ENCODE measurements around the gene PLAAT3.

PLAAT3 gene

DNA sequence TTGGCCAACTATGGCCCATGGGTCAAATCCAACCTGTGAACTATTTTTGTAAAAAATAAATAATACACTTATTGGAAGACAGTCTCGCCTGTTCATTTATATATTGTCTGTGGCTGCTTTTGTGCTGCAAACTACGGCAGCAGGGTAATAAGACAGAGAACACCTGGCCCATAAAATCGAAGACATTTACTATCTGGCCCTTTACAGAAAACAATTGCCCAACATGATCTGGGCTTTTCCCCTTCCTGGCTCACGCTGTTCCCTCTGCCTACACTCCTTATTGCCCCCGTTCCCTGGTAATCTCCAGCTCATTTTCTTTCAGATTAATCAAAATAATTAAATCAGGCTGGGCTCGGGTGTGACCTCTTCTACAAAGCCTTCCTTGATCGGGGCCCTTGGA lies 56.7 kb downstream of the PLAAT3 start:
- H3K9me3 ChIP-seq, result no peaks in the 10 kb centered on the region
- H3K27ac ChIP-seq, result no peak overlapping the region
- peaks cover 4 to 5% of the 10 kb centered on the region in 2 experiments for H3K4me1 ChIP-seq (ENCODE audit: control insufficient read depth in 1 of 2, insufficient read depth in 1 of 2, low read depth in 1 of 2, low read length in 1 of 2)
- no peaks in the 10 kb centered on the region for H3K27me3 ChIP-seq
- H3K36me3 ChIP-seq, result no peaks in the 10 kb centered on the region
- TF ChIP-seq, protein P1, sequence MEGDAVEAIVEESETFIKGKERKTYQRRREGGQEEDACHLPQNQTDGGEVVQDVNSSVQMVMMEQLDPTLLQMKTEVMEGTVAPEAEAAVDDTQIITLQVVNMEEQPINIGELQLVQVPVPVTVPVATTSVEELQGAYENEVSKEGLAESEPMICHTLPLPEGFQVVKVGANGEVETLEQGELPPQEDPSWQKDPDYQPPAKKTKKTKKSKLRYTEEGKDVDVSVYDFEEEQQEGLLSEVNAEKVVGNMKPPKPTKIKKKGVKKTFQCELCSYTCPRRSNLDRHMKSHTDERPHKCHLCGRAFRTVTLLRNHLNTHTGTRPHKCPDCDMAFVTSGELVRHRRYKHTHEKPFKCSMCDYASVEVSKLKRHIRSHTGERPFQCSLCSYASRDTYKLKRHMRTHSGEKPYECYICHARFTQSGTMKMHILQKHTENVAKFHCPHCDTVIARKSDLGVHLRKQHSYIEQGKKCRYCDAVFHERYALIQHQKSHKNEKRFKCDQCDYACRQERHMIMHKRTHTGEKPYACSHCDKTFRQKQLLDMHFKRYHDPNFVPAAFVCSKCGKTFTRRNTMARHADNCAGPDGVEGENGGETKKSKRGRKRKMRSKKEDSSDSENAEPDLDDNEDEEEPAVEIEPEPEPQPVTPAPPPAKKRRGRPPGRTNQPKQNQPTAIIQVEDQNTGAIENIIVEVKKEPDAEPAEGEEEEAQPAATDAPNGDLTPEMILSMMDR (IDR thresholded peaks at IDR 0.05), result no peak
- H3K4me3 ChIP-seq (ENCODE audit: low read depth in 1 of 2, low read length in 1 of 2), result no peak overlapping the region

- H3K27me3 ChIP-seq, result peaks cover 4% of the 10 kb centered on the region
- no peaks in the 10 kb centered on the region for H3K9me3 ChIP-seq
- H3K36me3 ChIP-seq, result no peaks in the 10 kb centered on the region
- TF ChIP-seq, protein P1 (IDR thresholded peaks at IDR 0.05), result no peak
- no peak overlapping the region for H3K27ac ChIP-seq
- no peak overlapping the region for H3K4me3 ChIP-seq (ENCODE audit: low read depth in 1 of 2, low read length in 1 of 2)
- peaks cover 4 to 5% of the 10 kb centered on the region in 2 experiments for H3K4me1 ChIP-seq (ENCODE audit: control insufficient read depth in 1 of 2, insufficient read depth in 1 of 2, low read depth in 1 of 2, low read length in 1 of 2)
Observed at GRCh38 chr11:63556404-63557013, 57.7 kb downstream of the PLAAT3 start.

DNA sequence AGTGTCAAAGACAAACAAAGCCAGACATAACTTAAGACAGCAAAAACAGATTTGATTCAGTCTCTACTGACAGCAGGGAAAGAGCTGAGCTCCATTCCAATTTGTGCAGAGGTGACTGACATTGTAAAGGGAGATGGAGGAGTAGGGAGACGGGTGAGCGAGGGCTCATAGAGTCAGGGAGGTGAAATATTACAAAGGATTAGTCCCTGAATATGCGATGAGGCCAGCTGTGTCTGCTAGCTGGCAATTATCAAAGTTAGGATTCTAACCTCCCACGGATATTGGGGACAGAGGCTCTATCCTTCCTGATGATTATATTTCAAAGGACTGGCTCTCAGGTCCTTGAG lies 59.4 kb downstream of the PLAAT3 start:
- H3K36me3 ChIP-seq, result no peaks in the 10 kb centered on the region
- no peaks in the 10 kb centered on the region for H3K9me3 ChIP-seq
- no peak overlapping the region for H3K27ac ChIP-seq
- TF ChIP-seq, protein P1 (IDR thresholded peaks at IDR 0.05), result no peak
- peaks cover 11% of the 10 kb centered on the region for H3K27me3 ChIP-seq
- peaks cover 4 to 7% of the 10 kb centered on the region in 2 experiments for H3K4me1 ChIP-seq (ENCODE audit: control insufficient read depth in 1 of 2, insufficient read depth in 1 of 2, low read depth in 1 of 2, low read length in 1 of 2)
- no peak overlapping the region for H3K4me3 ChIP-seq (ENCODE audit: low read depth in 1 of 2, low read length in 1 of 2)

GRCh38 chr11:63553759-63554158 lies 60.5 kb downstream of the PLAAT3 start:
- Histone ChIP-seq H3K27ac (no peak overlapping the region), H3K4me1 (ENCODE audit: control insufficient read depth in 1 of 2, insufficient read depth in 1 of 2, low read depth in 1 of 2, low read length in 1 of 2) (peaks cover 4 to 7% of the 10 kb centered on the region in 2 experiments), H3K27me3 (peaks cover 11% of the 10 kb centered on the region), H3K4me3 (ENCODE audit: low read depth in 1 of 2, low read length in 1 of 2) (no peak overlapping the region), H3K9me3 (no peaks in the 10 kb centered on the region), H3K36me3 (no peaks in the 10 kb centered on the region)
- TF ChIP-seq, protein P1 (IDR thresholded peaks at IDR 0.05), result no peak

GRCh38 chr11:63552921-63553320 lies 61.3 kb downstream of the PLAAT3 start:
- Histone ChIP-seq H3K36me3 (no peaks in the 10 kb centered on the region), H3K4me1 (ENCODE audit: control insufficient read depth in 1 of 2, insufficient read depth in 1 of 2, low read depth in 1 of 2, low read length in 1 of 2) (peaks cover 4 to 7% of the 10 kb centered on the region in 2 experiments), H3K4me3 (ENCODE audit: low read depth in 1 of 2, low read length in 1 of 2) (no peak overlapping the region), H3K27me3 (peaks cover 11% of the 10 kb centered on the region), H3K27ac (no peak overlapping the region), H3K9me3 (no peaks in the 10 kb centered on the region)
- TF ChIP-seq, protein P1 (IDR thresholded peaks at IDR 0.05), result no peak

Measured in neutrophil (primary cell).